ENCODE results near the gene GPR34.

GPR34 gene

DNA sequence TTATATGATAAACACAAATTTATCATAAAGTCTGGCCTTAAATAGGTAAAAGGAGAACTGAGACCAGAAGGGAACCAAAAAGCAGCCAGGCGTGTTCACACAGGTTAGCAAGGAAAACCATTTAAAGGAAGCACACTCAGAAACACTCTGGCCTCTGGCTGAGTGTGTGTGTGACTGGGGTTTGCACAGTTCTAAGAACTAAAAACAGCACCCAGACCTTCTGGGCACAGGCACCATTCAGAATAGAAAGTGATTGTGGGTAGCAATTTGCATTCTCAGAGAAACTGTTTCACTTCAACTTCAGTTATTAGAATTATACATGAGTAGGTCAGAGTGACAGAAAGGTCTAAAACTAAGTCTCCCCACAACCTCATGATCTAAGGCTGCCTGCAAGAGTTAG is 45.2 kb downstream of the GPR34 start:
- Histone ChIP-seq H3K9me3 (ENCODE audit: control insufficient read depth, insufficient read depth, low read length) (no peaks in the 10 kb centered on the region), H3K4me1 (ENCODE audit: insufficient read depth, low read length) (peaks cover under 1% of the 10 kb centered on the region; the same call in 1 of the 2 replicates)

DNA sequence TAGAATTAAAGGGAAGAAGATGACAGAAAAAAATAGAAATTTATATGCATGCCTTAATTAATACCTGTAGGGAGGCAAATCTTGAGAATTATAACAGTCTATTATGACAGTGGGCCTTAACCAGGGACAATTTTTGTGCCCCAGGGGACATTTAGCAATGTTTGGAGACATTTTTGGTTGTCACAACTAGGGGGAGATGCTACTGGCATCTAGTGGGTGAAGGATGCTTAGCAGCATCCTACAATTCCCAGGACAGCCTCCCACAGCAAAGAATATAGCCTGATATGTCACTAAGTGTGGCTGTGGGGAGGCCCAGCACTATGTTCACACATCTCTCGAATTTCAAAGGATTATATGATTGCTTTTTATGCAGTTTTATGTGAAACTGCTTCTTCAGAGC is 45.8 kb downstream of the GPR34 start:
- Histone ChIP-seq H3K9ac (ENCODE audit: low read depth, low read length) (no peak overlapping the region), H3K9me3 (ENCODE audit: control insufficient read depth, insufficient read depth, low read length) (no peaks in the 10 kb centered on the region), H3K4me1 (ENCODE audit: insufficient read depth, low read length) (peaks cover 6% of the 10 kb centered on the region), H3K36me3 (ENCODE audit: insufficient read depth, low read length) (no peaks in the 10 kb centered on the region; the same call in 1 of the 2 replicates)

More for the DNA sequence above, 45.2 kb downstream of the GPR34 start:
- H3K9ac ChIP-seq (ENCODE audit: low read depth, low read length): no peak overlapping the region
- H3K36me3 ChIP-seq (ENCODE audit: insufficient read depth, low read length): no peaks in the 10 kb centered on the region; the same call in 1 of the 2 replicates

DNA sequence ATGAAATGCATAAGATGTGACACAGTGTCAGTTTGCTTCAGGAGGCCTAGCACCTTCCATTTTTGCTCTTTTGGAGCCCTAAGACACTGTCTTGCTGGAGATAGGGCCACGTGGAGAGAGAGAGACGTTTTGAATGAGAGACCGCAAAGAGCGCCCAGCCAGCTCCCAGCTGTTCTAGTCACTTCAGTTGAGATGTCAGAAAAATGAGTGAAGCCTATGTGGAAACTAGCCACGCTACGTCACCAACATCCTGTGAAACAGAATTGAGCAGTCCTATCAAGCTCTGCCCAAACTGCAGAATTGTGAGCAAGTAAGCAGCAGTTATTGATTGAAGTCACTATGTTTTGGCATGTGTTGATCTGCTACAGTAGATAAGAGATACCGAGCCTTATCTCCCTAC is 48.3 kb downstream of the GPR34 start:
- peaks cover 20% of the 10 kb centered on the region for H3K4me1 ChIP-seq (ENCODE audit: insufficient read depth, low read length)
- H3K9ac ChIP-seq (ENCODE audit: low read depth, low read length): no peak overlapping the region

GRCh38 chrX:41739871-41740270 is 51.1 kb downstream of the GPR34 start:
- Histone ChIP-seq H3K4me1 (ENCODE audit: insufficient read depth, low read length) (peaks cover 20% of the 10 kb centered on the region), H3K36me3 (ENCODE audit: insufficient read depth, low read length) (no peaks in the 10 kb centered on the region), H3K9me3 (ENCODE audit: control insufficient read depth, insufficient read depth, low read length) (no peaks in the 10 kb centered on the region), H3K9ac (ENCODE audit: low read depth, low read length) (no peak overlapping the region)

More for the DNA sequence above, 48.3 kb downstream of the GPR34 start:
- Histone ChIP-seq H3K9me3 (ENCODE audit: control insufficient read depth, insufficient read depth, low read length) (no peaks in the 10 kb centered on the region), H3K36me3 (ENCODE audit: insufficient read depth, low read length) (no peaks in the 10 kb centered on the region; the same call in 1 of the 2 replicates)

Data from ES-I3 (cell line).